ENCODE results near the gene AGXT2. TPM values are rescaled to one million over a fixed set of nuclear protein-coding genes. Genes with fewer than 3 reads are reported as not detected.

Gene AGXT2
- total RNA-seq, 4 donors from 2014 or later: not detected

DNA sequence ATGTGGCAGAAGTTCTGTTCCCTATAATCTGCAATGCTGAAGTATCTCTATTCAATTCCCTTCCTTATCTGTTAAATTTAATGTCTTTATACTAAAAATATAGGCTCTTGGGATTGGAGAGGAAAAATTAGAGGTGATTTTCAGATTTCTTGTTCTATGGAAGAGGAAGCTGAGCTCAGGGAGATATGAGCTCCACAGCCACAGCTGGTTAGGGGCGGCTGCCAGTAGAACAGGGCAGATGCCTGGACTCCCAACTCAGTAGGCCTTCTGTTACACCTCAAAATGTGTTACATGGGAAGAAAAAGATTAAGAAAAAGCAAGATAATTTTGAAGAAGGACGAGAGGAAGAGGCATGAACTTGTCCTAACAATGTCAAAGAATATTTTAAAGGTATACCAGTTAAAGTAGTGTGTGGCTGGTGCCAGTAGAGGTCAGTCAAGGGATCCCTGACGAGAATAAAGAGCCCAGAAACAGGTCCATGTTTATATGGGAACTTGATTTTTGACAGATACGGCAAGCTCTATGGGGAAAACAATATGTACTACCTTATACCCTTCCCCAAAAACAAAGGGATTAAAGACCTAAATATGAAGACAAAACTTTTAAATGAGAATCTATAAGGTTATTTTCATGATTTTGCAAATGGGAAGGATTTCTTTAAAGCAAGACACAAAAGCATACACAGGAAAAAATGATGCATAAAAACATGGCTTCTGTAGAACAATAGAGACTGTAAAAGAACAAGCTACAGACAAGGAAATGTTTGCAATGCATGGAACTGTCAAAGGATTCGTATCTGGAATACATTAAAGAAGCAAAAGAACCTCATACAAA is 89.7 kb downstream of the AGXT2 start:
- TF ChIP-seq, protein P1, sequence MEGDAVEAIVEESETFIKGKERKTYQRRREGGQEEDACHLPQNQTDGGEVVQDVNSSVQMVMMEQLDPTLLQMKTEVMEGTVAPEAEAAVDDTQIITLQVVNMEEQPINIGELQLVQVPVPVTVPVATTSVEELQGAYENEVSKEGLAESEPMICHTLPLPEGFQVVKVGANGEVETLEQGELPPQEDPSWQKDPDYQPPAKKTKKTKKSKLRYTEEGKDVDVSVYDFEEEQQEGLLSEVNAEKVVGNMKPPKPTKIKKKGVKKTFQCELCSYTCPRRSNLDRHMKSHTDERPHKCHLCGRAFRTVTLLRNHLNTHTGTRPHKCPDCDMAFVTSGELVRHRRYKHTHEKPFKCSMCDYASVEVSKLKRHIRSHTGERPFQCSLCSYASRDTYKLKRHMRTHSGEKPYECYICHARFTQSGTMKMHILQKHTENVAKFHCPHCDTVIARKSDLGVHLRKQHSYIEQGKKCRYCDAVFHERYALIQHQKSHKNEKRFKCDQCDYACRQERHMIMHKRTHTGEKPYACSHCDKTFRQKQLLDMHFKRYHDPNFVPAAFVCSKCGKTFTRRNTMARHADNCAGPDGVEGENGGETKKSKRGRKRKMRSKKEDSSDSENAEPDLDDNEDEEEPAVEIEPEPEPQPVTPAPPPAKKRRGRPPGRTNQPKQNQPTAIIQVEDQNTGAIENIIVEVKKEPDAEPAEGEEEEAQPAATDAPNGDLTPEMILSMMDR (IDR thresholded peaks at IDR 0.05): no peak
- DNase-seq (ENCODE audit: low spot score): no peak
- ATAC-seq (ENCODE audit: low FRiP score): no peak

DNA sequence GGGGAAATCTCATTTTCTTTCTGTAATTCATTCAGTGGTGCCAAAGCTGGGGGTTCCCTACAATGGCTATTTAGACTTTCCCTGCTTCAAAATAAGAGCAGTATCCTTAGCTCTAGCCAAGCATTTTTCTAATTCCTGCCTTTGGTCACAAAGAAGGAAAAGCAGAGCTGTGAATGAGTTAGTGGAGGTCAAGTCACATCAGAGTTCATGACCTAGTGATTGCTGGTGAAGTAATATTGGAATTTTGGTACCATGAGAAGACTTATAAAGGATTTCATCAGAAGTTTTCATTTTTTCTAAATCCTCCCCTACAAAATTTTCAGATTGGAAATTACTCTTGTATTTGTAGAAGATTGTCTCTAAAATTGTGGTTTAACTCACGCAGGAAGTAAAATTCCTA is 90.4 kb downstream of the AGXT2 start:
- ATAC-seq (ENCODE audit: low FRiP score) (no peak), DNase-seq (ENCODE audit: low spot score) (no peak)
- TF ChIP-seq, protein P1 (IDR thresholded peaks at IDR 0.05): no peak

Other genes with a start within 250 kb of the AGXT2 start
- gene TTC23L, start 208.8 kb downstream of the AGXT2 start, total RNA-seq: not detected
- gene RAD1, start 132.4 kb downstream of the AGXT2 start, total RNA-seq: 10 to 100 TPM; 12.3 to 22.9 (median 16.0) TPM
- gene BRIX1, start 132.2 kb downstream of the AGXT2 start, total RNA-seq: 10 to 100 TPM; 14.6 to 57.8 (median 23.8) TPM
- 10 to 100 TPM; 26.2 to 38.9 (median 30.1) TPM for gene DNAJC21, start 118.4 kb downstream of the AGXT2 start, total RNA-seq
- gene PRLR, start 182.5 kb upstream of the AGXT2 start, total RNA-seq: 1 to 10 TPM in 2 of 4 donors, under 1 TPM in 2; 0.38 to 2.4 (median 0.90) TPM

Data from omental fat pad (tissue), 4 donors.